SK-N-SH treated with all-trans-retinoic acid at 6 μM for 48 hours (cell line): ENCODE results near the gene HSPB6.

Experiments
- ATAC-seq: fragments of 200-7000 bp; cut with Tn5 transposase; 3 replicates; pipeline ENCODE4 v1.9.1; 2020; ENCODE audit warnings: mild to moderate bottlenecking, moderate library complexity
- ARNTL ChIP-seq: fragments of 450-650 bp; formaldehyde crosslinking; IDR thresholded peaks from 2 replicates; pipeline ENCODE4 v1.5.0; 2020; ENCODE audit warnings: low read depth, mild to moderate bottlenecking, moderate library complexity, borderline replicate concordance
- CREB5 ChIP-seq: fragments of 250-450 bp; sonication (Bioruptor Pico); IDR thresholded peaks from 2 replicates; pipeline ENCODE4 v1.5.1; 2020; ENCODE audit warnings: low read depth, mild to moderate bottlenecking, moderate library complexity
- CSDC2 ChIP-seq: fragments of 250-450 bp; sonication (Bioruptor Pico); IDR thresholded peaks from 2 replicates; pipeline ENCODE4 v1.5.0; 2020; ENCODE audit warnings: mild to moderate bottlenecking, moderate library complexity
- CSRNP3 ChIP-seq: fragments of 250-450 bp; sonication (Bioruptor Pico); IDR thresholded peaks from 2 replicates; pipeline ENCODE4 v1.5.1; 2021; ENCODE audit warnings: mild to moderate bottlenecking, moderate library complexity
- ESRRG ChIP-seq: fragments of 250-450 bp; sonication (Bioruptor Pico); IDR thresholded peaks from 2 replicates; pipeline ENCODE4 v1.6.1; 2021; ENCODE audit warnings: mild to moderate bottlenecking
- GLIS3 ChIP-seq: fragments of 250-450 bp; sonication (Bioruptor Pico); IDR thresholded peaks from 2 replicates; pipeline ENCODE4 v1.5.0; 2020; ENCODE audit warnings: mild to moderate bottlenecking, moderate library complexity
- ISL1 ChIP-seq: fragments of 250-450 bp; sonication (Bioruptor Pico); IDR thresholded peaks from 2 replicates; pipeline ENCODE4 v2.1.2; 2022; ENCODE audit warnings: mild to moderate bottlenecking, moderate library complexity
- OSR1 ChIP-seq: fragments of 250-450 bp; sonication (Bioruptor Pico); IDR thresholded peaks from 2 replicates; pipeline ENCODE4 v1.8.0; 2022; ENCODE audit warnings: moderate library complexity, mild to moderate bottlenecking, inconsistent platforms
- PATZ1 ChIP-seq: fragments of 250-450 bp; sonication (Bioruptor Pico); IDR thresholded peaks from 2 replicates; pipeline ENCODE4 v1.8.0; 2020; ENCODE audit warnings: mild to moderate bottlenecking, moderate library complexity, borderline replicate concordance
- POU6F1 ChIP-seq: fragments of 250-450 bp; sonication (Bioruptor Pico); IDR thresholded peaks from 2 replicates; pipeline ENCODE4 v1.8.0; 2021; ENCODE audit warnings: low read depth, mild to moderate bottlenecking, moderate library complexity, borderline replicate concordance
- PPARA ChIP-seq: fragments of 250-450 bp; sonication (Bioruptor Pico); IDR thresholded peaks from 2 replicates; pipeline ENCODE4 v1.5.0; 2020; ENCODE audit warnings: mild to moderate bottlenecking, borderline replicate concordance
- RARB ChIP-seq: fragments of 250-450 bp; sonication (Bioruptor Pico); IDR thresholded peaks from 2 replicates; pipeline ENCODE4 v1.8.0; 2021; ENCODE audit warnings: mild to moderate bottlenecking, moderate library complexity
- SNAI2 ChIP-seq: fragments of 250-450 bp; sonication (Bioruptor Pico); IDR thresholded peaks from 2 replicates; pipeline ENCODE4 v1.5.0; 2020; ENCODE audit warnings: mild to moderate bottlenecking, moderate library complexity
- TCF4 ChIP-seq: fragments of 250-450 bp; sonication (Bioruptor Pico); IDR thresholded peaks from 2 replicates; pipeline ENCODE4 v1.8.0; 2021; ENCODE audit warnings: mild to moderate bottlenecking, moderate library complexity, borderline replicate concordance
- TOX ChIP-seq: fragments of 250-450 bp; sonication (Bioruptor Pico); IDR thresholded peaks from 2 replicates; pipeline ENCODE4 v1.8.0; 2021; ENCODE audit warnings: mild to moderate bottlenecking, moderate library complexity, borderline replicate concordance
- ZC3H10 ChIP-seq: fragments of 250-450 bp; sonication (Bioruptor Pico); IDR thresholded peaks from 2 replicates; pipeline ENCODE4 v1.5.1; 2021; ENCODE audit warnings: mild to moderate bottlenecking, moderate library complexity
- ZFP30 ChIP-seq: fragments of 450-650 bp; formaldehyde crosslinking; IDR thresholded peaks from 2 replicates; pipeline ENCODE4 v1.5.0; 2022; ENCODE audit warnings: mild to moderate bottlenecking, moderate library complexity
- ZNF70 ChIP-seq: fragments of 450-650 bp; formaldehyde crosslinking; IDR thresholded peaks from 2 replicates; pipeline ENCODE4 v1.5.0; 2020; ENCODE audit warnings: mild to moderate bottlenecking, moderate library complexity
- ZNF8 ChIP-seq: fragments of 450-650 bp; formaldehyde crosslinking; IDR thresholded peaks from 2 replicates; pipeline ENCODE4 v1.5.0; 2020; ENCODE audit warnings: mild to moderate bottlenecking, moderate library complexity

The HSPB6 gene

GRCh38 chr19:35723671-35724070 is 33.2 kb downstream of the HSPB6 start (continued):
- TF ChIP-seq PATZ1 (CRISPR knock-in tag) (no peak), CSDC2 (CRISPR knock-in tag) (no peak), TCF4 (CRISPR knock-in tag) (no peak)

- no peak for ATAC-seq
- TF ChIP-seq ARNTL (CRISPR knock-in tag) (no peak), ZFP30 (no peak), ISL1 (CRISPR knock-in tag) (no peak), PPARA (CRISPR knock-in tag) (no peak), SNAI2 (no peak), RARB (CRISPR knock-in tag) (no peak), ZNF70 (CRISPR knock-in tag) (no peak), TOX (CRISPR knock-in tag) (no peak), ZNF8 (no peak), POU6F1 (CRISPR knock-in tag) (no peak), ESRRG (CRISPR knock-in tag) (no peak), PATZ1 (CRISPR knock-in tag) (no peak), CSRNP3 (CRISPR knock-in tag) (no peak), ZC3H10 (no peak), GLIS3 (no peak), OSR1 (no peak)
These were observed 33.9 kb downstream of the HSPB6 start for GRCh38 chr19:35722897-35723296.

- no peak for TF ChIP-seq ZNF8
- TF ChIP-seq ZNF70 (CRISPR knock-in tag) = no peak
- TF ChIP-seq CSRNP3 (CRISPR knock-in tag) = no peak
- TF ChIP-seq PATZ1 (CRISPR knock-in tag) = no peak
- no peak for TF ChIP-seq CREB5 (CRISPR knock-in tag)
- no peak for ATAC-seq
These were observed 34.4 kb downstream of the HSPB6 start for GRCh38 chr19:35722461-35722860.
